ENCODE results near the gene CACNA1H.

The CACNA1H gene

GRCh38 chr16:1220841-1221627 is 68.1 kb downstream of the CACNA1H start:
- H3K9ac ChIP-seq (ENCODE audit: low read length), result no peak overlapping the region

GRCh38 chr16:1221628-1222552 is 69.0 kb downstream of the CACNA1H start:
- H3K9me3 ChIP-seq (ENCODE audit: control insufficient read depth, low read length), result no peaks in the 10 kb centered on the region
- no peak overlapping the region for H4K8ac ChIP-seq (ENCODE audit: low read length)
- H3K23ac ChIP-seq (ENCODE audit: low read length in 2 of 2), result no peak overlapping the region
- H3K18ac ChIP-seq (ENCODE audit: low read depth in 1 of 2, low read length in 2 of 2), result no peak overlapping the region
- peaks cover 0 to 14% of the 10 kb centered on the region in 2 experiments for H3K36me3 ChIP-seq (ENCODE audit: control insufficient read depth in 1 of 2, insufficient read depth in 2 of 2, low read depth in 1 of 2, low read length in 2 of 2)
- H3K4me3 ChIP-seq (ENCODE audit: insufficient read depth in 1 of 2, low read depth in 1 of 2, low read length in 2 of 2), result no peak overlapping the region
- no peaks in the 10 kb centered on the region for H3K79me1 ChIP-seq (replicated peaks; ENCODE audit: low read length, poor library complexity, severe bottlenecking)
- WGBS, result 91% methylated on average over 40 of the region's 40 CpGs
- H2AFZ ChIP-seq (ENCODE audit: low read depth, low read length), result no peak overlapping the region
- H4K91ac ChIP-seq (ENCODE audit: low read length), result no peak overlapping the region
- H3K9ac ChIP-seq (ENCODE audit: low read length), result no peak overlapping the region
- H2BK5ac ChIP-seq (ENCODE audit: low read depth, low read length, poor library complexity, severe bottlenecking), result no peak overlapping the region
- no peak overlapping the region for H2BK12ac ChIP-seq (ENCODE audit: low read length in 2 of 2)
- peaks cover 0 to 11% of the 10 kb centered on the region in 2 experiments for H3K27me3 ChIP-seq (ENCODE audit: control insufficient read depth in 1 of 2, insufficient read depth in 1 of 2, low read length in 2 of 2)
- no peak overlapping the region for H2BK120ac ChIP-seq (ENCODE audit: low read depth, low read length)
- no peaks in the 10 kb centered on the region for H3K4me1 ChIP-seq (ENCODE audit: control insufficient read depth, insufficient read depth, low read depth, low read length)
- no peak for DNase-seq
- H2AK5ac ChIP-seq (ENCODE audit: low read length, severe bottlenecking), result no peak overlapping the region
- no peak overlapping the region for H2BK15ac ChIP-seq (ENCODE audit: low read depth, poor library complexity, severe bottlenecking)
- no peak overlapping the region for H3K14ac ChIP-seq (ENCODE audit: low read length in 2 of 2)
- no peak overlapping the region for H3K27ac ChIP-seq (ENCODE audit: low read length, poor library complexity, severe bottlenecking)
- no peak overlapping the region for H3K4me2 ChIP-seq (ENCODE audit: low read length, poor library complexity, severe bottlenecking)
- no peak overlapping the region for H3K4ac ChIP-seq (ENCODE audit: low read depth in 1 of 2, low read length in 2 of 2)

More at GRCh38 chr16:1220841-1221627, 68.1 kb downstream of the CACNA1H start:
- H2BK5ac ChIP-seq (ENCODE audit: low read depth, low read length, poor library complexity, severe bottlenecking), result no peak overlapping the region
- H2AK5ac ChIP-seq (ENCODE audit: low read length, severe bottlenecking), result no peak overlapping the region
- DNase-seq, result no peak
- no peaks in the 10 kb centered on the region for H3K4me1 ChIP-seq (ENCODE audit: control insufficient read depth, insufficient read depth, low read depth, low read length)
- peaks cover 0 to 11% of the 10 kb centered on the region in 2 experiments for H3K27me3 ChIP-seq (ENCODE audit: control insufficient read depth in 1 of 2, insufficient read depth in 1 of 2, low read length in 2 of 2)
- no peak overlapping the region for H4K91ac ChIP-seq (ENCODE audit: low read length)
- no peak overlapping the region for H4K8ac ChIP-seq (ENCODE audit: low read length)
- no peaks in the 10 kb centered on the region for H3K9me3 ChIP-seq (ENCODE audit: control insufficient read depth, low read length)
- H3K79me1 ChIP-seq (replicated peaks; ENCODE audit: low read length, poor library complexity, severe bottlenecking), result no peaks in the 10 kb centered on the region
- no peak overlapping the region for H3K4me3 ChIP-seq (ENCODE audit: insufficient read depth in 1 of 2, low read depth in 1 of 2, low read length in 2 of 2)
- H3K27ac ChIP-seq (ENCODE audit: low read length, poor library complexity, severe bottlenecking), result no peak overlapping the region
- H3K18ac ChIP-seq (ENCODE audit: low read depth in 1 of 2, low read length in 2 of 2), result no peak overlapping the region
- H2BK12ac ChIP-seq (ENCODE audit: low read length in 2 of 2), result no peak overlapping the region
- H3K4me2 ChIP-seq (ENCODE audit: low read length, poor library complexity, severe bottlenecking), result no peak overlapping the region
- WGBS, result 90% methylated on average over 45 of the region's 48 CpGs
- no peak overlapping the region for H2BK15ac ChIP-seq (ENCODE audit: low read depth, poor library complexity, severe bottlenecking)
- H3K4ac ChIP-seq (ENCODE audit: low read depth in 1 of 2, low read length in 2 of 2), result no peak overlapping the region
- H3K23ac ChIP-seq (ENCODE audit: low read length in 2 of 2), result no peak overlapping the region
- H3K36me3 ChIP-seq (ENCODE audit: control insufficient read depth in 1 of 2, insufficient read depth in 2 of 2, low read depth in 1 of 2, low read length in 2 of 2), result peaks cover 0 to 14% of the 10 kb centered on the region in 2 experiments
- no peak overlapping the region for H3K14ac ChIP-seq (ENCODE audit: low read length in 2 of 2)
- H2BK120ac ChIP-seq (ENCODE audit: low read depth, low read length), result no peak overlapping the region
- H2AFZ ChIP-seq (ENCODE audit: low read depth, low read length), result no peak overlapping the region

- Histone ChIP-seq H3K9ac (ENCODE audit: low read length) (no peak overlapping the region), H3K4me3 (ENCODE audit: insufficient read depth in 1 of 2, low read depth in 1 of 2, low read length in 2 of 2) (no peak overlapping the region), H3K4me1 (ENCODE audit: control insufficient read depth, insufficient read depth, low read depth, low read length) (no peaks in the 10 kb centered on the region), H4K91ac (ENCODE audit: low read length) (no peak overlapping the region), H3K36me3 (ENCODE audit: control insufficient read depth in 1 of 2, insufficient read depth in 2 of 2, low read depth in 1 of 2, low read length in 2 of 2) (peaks cover 0 to 12% of the 10 kb centered on the region in 2 experiments), H3K23ac (ENCODE audit: low read length in 2 of 2) (no peak overlapping the region), H3K4ac (ENCODE audit: low read depth in 1 of 2, low read length in 2 of 2) (no peak overlapping the region), H3K79me1 (replicated peaks; ENCODE audit: low read length, poor library complexity, severe bottlenecking) (no peaks in the 10 kb centered on the region), H2BK5ac (ENCODE audit: low read depth, low read length, poor library complexity, severe bottlenecking) (no peak overlapping the region), H2AK5ac (ENCODE audit: low read length, severe bottlenecking) (no peak overlapping the region), H2BK15ac (ENCODE audit: low read depth, poor library complexity, severe bottlenecking) (no peak overlapping the region), H2BK12ac (ENCODE audit: low read length in 2 of 2) (no peak overlapping the region), H3K27me3 (ENCODE audit: control insufficient read depth in 1 of 2, insufficient read depth in 1 of 2, low read length in 2 of 2) (peaks cover 0 to 11% of the 10 kb centered on the region in 2 experiments), H4K8ac (ENCODE audit: low read length) (no peak overlapping the region), H3K27ac (ENCODE audit: low read length, poor library complexity, severe bottlenecking) (no peak overlapping the region), H3K4me2 (ENCODE audit: low read length, poor library complexity, severe bottlenecking) (no peak overlapping the region), H3K9me3 (ENCODE audit: control insufficient read depth, low read length) (no peaks in the 10 kb centered on the region), H3K14ac (ENCODE audit: low read length in 2 of 2) (no peak overlapping the region), H2BK120ac (ENCODE audit: low read depth, low read length) (no peak overlapping the region), H3K18ac (ENCODE audit: low read depth in 1 of 2, low read length in 2 of 2) (no peak overlapping the region), H2AFZ (ENCODE audit: low read depth, low read length) (no peak overlapping the region)
- no peak for DNase-seq
- 86% methylated on average over 25 of the region's 25 CpGs for WGBS
Measured at GRCh38 chr16:1222553-1223354, 69.8 kb downstream of the CACNA1H start.
